B cell (primary cell): Measurements from ENCODE around the gene CCDC68. TPM values are rescaled to one million over a fixed set of nuclear protein-coding genes. Genes with fewer than 3 reads are reported as not detected.

Source experiments
- ATAC-seq: fragments of 200-7000 bp; cut with Tn5 transposase; one replicate; pipeline ENCODE4 v1.10.0; 2021; ENCODE audit warnings: low read depth, mild to moderate bottlenecking, moderate number of reproducible peaks, moderate library complexity
- CTCF ChIA-PET: fragments of 350-600 bp; sonication (Branson Sonifier 250); formaldehyde crosslinking; loops from one replicate; lab custom pipeline; 2021; ENCODE audit warnings: antibody characterized with exemption, inconsistent platforms; lab: Charles Lee
- POLR2A ChIA-PET: fragments of 350-600 bp; sonication (Branson Sonifier 250); formaldehyde crosslinking; loops from one replicate; lab custom pipeline; 2021; ENCODE audit warnings: antibody characterized with exemption; lab: Charles Lee
- DNase-seq: peaks from one replicate; pipeline ENCODE4 v3.0.0; 2013
- H2AFZ ChIP-seq: 2 replicates; pipeline ENCODE4 v1.6.1; 2012; ENCODE audit warnings: mild to moderate bottlenecking, low read depth, low read length; ENCODE audit not compliant: insufficient read depth, poor library complexity, severe bottlenecking
- H3K27ac ChIP-seq, 2 donors: 1 replicate in 1 of 2; 2 replicates in 1 of 2; pipeline ENCODE4 v1.5.1; 2012 to 2013; ENCODE audit warnings: low read length in 2 of 2, mild to moderate bottlenecking in 2 of 2, moderate library complexity in 1 of 2
- H3K27me3 ChIP-seq, 4 experiments: fragments of 200-600 bp in 1 of 4; sonication (generic) in 1 of 4; replicated peaks in 1 of 4; 1 replicate in 2 of 4; 2 replicates in 2 of 4; pipeline versions ENCODE4 v1.6.1 to v1.7.0; 2013 to 2016; ENCODE audit warnings: low read length in 3 of 4, mild to moderate bottlenecking in 2 of 4, mixed read lengths in 1 of 4, moderate library complexity in 1 of 4; ENCODE audit not compliant: insufficient read depth in 4 of 4, control insufficient read depth in 3 of 4; ENCODE audit errors: control extremely low read depth in 1 of 4
- H3K36me3 ChIP-seq, 2 experiments: replicated peaks in 1 of 2; 1 replicate in 1 of 2; 2 replicates in 1 of 2; pipeline versions ENCODE4 v1.6.1 to v1.7.1; 2013; ENCODE audit warnings: low read length in 1 of 2; ENCODE audit not compliant: insufficient read depth in 2 of 2, control insufficient read depth in 1 of 2; ENCODE audit errors: control extremely low read depth in 1 of 2, extremely low read depth in 1 of 2
- H3K4me1 ChIP-seq, 2 donors: fragments of 200-600 bp in 1 of 2; sonication (generic) in 1 of 2; 1 replicate in 1 of 2; 2 replicates in 1 of 2; pipeline versions ENCODE4 v1.5.1 to v1.6.1; 2013 to 2017; ENCODE audit warnings: low read length in 2 of 2; ENCODE audit not compliant: control insufficient read depth in 2 of 2, insufficient read depth in 2 of 2
- H3K4me2 ChIP-seq: replicated peaks from 2 replicates; pipeline ENCODE3; 2012; ENCODE audit warnings: mild to moderate bottlenecking, low read depth, low read length; ENCODE audit not compliant: poor library complexity, severe bottlenecking
- H3K4me3 ChIP-seq, 5 experiments: fragments of 200-600 bp in 1 of 5; sonication (generic) in 1 of 5; 1 replicate in 3 of 5; 2 replicates in 2 of 5; pipeline versions ENCODE4 v1.5.1 to v1.7.0; 2011 to 2016; ENCODE audit warnings: low read length in 4 of 5, mild to moderate bottlenecking in 4 of 5, low read depth in 2 of 5, control low read depth in 1 of 5, moderate library complexity in 1 of 5; ENCODE audit not compliant: insufficient read depth in 1 of 5; ENCODE audit errors: control extremely low read depth in 1 of 5, extremely low read depth in 1 of 5
- H3K79me2 ChIP-seq: fragments of 200-600 bp; sonication (generic); one replicate; pipeline ENCODE4 v1.6.0; 2016; ENCODE audit warnings: low read length; ENCODE audit not compliant: control insufficient read depth, insufficient read depth
- H3K9ac ChIP-seq: fragments of 200-600 bp; sonication (generic); 2 replicates; pipeline ENCODE4 v1.6.1; 2017; ENCODE audit warnings: mild to moderate bottlenecking, low read length, moderate library complexity
- H3K9me3 ChIP-seq, 3 donors: one replicate each; pipeline versions ENCODE4 v1.6.1 to v1.7.1; 2013; ENCODE audit warnings: low read length in 2 of 3; ENCODE audit not compliant: control insufficient read depth in 2 of 3, insufficient read depth in 1 of 3; ENCODE audit errors: control extremely low read depth in 1 of 3
- H4K20me1 ChIP-seq: 2 replicates; pipeline ENCODE4 v1.6.0; 2012; ENCODE audit warnings: mild to moderate bottlenecking, low read length; ENCODE audit not compliant: insufficient read depth, control insufficient read depth, poor library complexity, severe bottlenecking
- H3K27ac Mint-ChIP-seq: one replicate; pipeline ENCODE4 v1.8.0; 2021; ENCODE audit warnings: mixed read lengths
- H3K27me3 Mint-ChIP-seq: one replicate; pipeline ENCODE4 v1.8.0; 2021; ENCODE audit warnings: mixed read lengths
- H3K4me1 Mint-ChIP-seq: one replicate; pipeline ENCODE4 v1.8.0; 2021; ENCODE audit warnings: mixed read lengths
- H3K4me3 Mint-ChIP-seq: one replicate; pipeline ENCODE4 v1.8.0; 2021; ENCODE audit warnings: mixed read lengths
- H3K9me3 Mint-ChIP-seq: one replicate; pipeline ENCODE4 v1.8.0; 2022; ENCODE audit warnings: mixed read lengths; ENCODE audit not compliant: insufficient read depth
- EZH2 ChIP-seq: IDR thresholded peaks from 2 replicates; pipeline ENCODE4 v1.6.1; 2012; ENCODE audit warnings: borderline replicate concordance, low read depth, mild to moderate bottlenecking, moderate library complexity, low read length; ENCODE audit not compliant: insufficient read depth, poor library complexity, severe bottlenecking
- WGBS: methylation state at CpG from one replicate; pipeline ENCODE4 v1.1.5; 2013; ENCODE audit warnings: missing lambda C conversion rate; ENCODE audit not compliant: insufficient coverage; 5-methylcytosine and 5-hydroxymethylcytosine counted together
- intact Hi-C: fragments of 100-400 bp; cut with micrococcal nuclease; formaldehyde crosslinking; loops from one replicate; pipeline ENCODE4 v1.10.0; 2022
- polyA minus RNA-seq: library from RNA; depleted of rRNA, polyadenylated mRNA; stranded (reverse); fragments of >200 nt; gene quantifications from 2 replicates; pipeline ENCODE4 v1.2.3, GENCODE V29; 2012
- polyA plus RNA-seq: library from polyadenylated mRNA; depleted of rRNA; stranded (reverse); fragments of >200 nt; gene quantifications from 2 replicates; pipeline ENCODE4 v1.2.3, GENCODE V29; 2012
- total RNA-seq, 2 donors: library from RNA; stranded (reverse); fragments of 120-200 nt in 1 of 2; gene quantifications; 1 replicate in 1 of 2; 2 replicates in 1 of 2; pipeline versions ENCODE4 v1.2.3 to v1.2.4, GENCODE V29; 2013 to 2022
- TF ChIP-seq, protein P1 (sequence below): fragments of 200-600 bp; IDR thresholded peaks from one replicate; pipeline ENCODE4 v1.8.0; 2022; ENCODE audit warnings: antibody characterized with exemption, mild to moderate bottlenecking

Gene CCDC68, protein sequence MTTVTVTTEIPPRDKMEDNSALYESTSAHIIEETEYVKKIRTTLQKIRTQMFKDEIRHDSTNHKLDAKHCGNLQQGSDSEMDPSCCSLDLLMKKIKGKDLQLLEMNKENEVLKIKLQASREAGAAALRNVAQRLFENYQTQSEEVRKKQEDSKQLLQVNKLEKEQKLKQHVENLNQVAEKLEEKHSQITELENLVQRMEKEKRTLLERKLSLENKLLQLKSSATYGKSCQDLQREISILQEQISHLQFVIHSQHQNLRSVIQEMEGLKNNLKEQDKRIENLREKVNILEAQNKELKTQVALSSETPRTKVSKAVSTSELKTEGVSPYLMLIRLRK
- 0.32 and 0.34 TPM in 2 replicates for total RNA-seq
- 0.26 TPM for total RNA-seq (2013)
- 0.01 and 0.16 TPM in 2 replicates for polyA plus RNA-seq
- polyA minus RNA-seq, result not detected in 2 replicates

DNA sequence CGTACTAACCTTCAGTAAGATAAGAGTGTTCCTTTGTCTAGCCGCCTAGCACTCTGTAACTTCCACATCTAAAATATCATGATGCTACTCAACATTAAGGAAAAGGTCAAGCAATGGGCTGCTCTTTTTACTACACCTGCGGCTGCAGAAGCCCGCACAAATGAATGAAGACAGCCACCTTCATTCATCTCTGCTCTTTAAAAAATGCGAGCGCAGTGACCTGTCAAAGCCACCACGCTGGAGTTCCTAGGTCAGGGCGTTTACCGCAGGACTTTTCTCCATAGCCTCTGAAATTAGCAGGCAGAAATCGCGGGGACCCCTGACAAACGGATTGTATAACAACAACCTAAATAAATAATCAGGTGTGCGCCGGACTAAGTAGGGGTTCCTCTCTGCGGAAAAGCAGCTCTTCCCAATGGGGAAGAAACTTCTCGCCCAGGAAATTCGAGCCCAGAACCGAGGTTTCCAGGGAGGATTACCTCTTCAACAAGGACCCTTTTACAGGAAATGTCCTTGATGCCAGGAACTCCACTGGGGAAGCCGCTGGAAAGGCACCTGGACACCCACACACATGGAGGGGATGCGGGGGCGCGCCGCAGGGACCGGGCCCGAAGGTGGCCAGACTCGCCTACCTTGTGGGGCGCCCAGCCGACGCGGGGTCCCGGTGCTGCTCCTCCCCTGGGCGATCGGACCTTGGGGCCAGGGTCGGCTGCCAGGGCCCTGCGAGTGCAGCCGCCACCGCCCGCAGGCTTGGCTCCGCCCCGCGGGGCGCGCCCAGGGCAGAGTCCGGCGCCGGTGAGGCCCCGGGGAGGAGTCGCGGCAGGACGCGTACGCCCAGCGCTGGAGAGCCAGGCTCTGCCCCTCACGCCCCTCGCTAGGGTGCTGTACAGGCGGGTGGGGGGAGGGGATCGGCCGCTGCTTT is at the start of gene CCDC68:
TSS of gene CCDC68 (minus strand) at position 758 of the 922 bp plus-strand sequence. CDS start 16,670 bp downstream, outside the sequence.
- Mint-ChIP-seq H3K4me1 (peaks cover 10% of the 10 kb centered on the region), H3K9me3 (no peaks in the 10 kb centered on the region), H3K27me3 (peaks cover 44% of the 10 kb centered on the region), H3K27ac (no peak within 1 kb of the TSS), H3K4me3 (peak within 1 kb of the TSS; percentile 53)
- no peak for ATAC-seq
- Histone ChIP-seq H3K27ac (no peak within 1 kb of the TSS), H4K20me1 (no peaks in the 10 kb centered on the region), H3K9me3 (peaks cover 0 to 4% (median 0%) of the 10 kb centered on the region in 3 donors), H3K79me2 (no peaks in the 10 kb centered on the region), H3K4me2 (peak within 1 kb of the TSS; percentile 33), H3K9ac (no peak within 1 kb of the TSS), H2AFZ (peak within 1 kb of the TSS; percentile 35), H3K4me3 (no peak within 1 kb of the TSS), H3K36me3 (no peaks in the 10 kb centered on the region), H3K4me1 (peaks cover 2 to 3% of the 10 kb centered on the region in 2 donors), H3K27me3 (peaks cover 0 to 19% (median 9%) of the 10 kb centered on the region in 4 experiments)
- intact Hi-C loops, result no loop called here
- ChIA-PET POLR2A (no interaction called here), CTCF (no interaction called here)
- TF ChIP-seq, protein P1, sequence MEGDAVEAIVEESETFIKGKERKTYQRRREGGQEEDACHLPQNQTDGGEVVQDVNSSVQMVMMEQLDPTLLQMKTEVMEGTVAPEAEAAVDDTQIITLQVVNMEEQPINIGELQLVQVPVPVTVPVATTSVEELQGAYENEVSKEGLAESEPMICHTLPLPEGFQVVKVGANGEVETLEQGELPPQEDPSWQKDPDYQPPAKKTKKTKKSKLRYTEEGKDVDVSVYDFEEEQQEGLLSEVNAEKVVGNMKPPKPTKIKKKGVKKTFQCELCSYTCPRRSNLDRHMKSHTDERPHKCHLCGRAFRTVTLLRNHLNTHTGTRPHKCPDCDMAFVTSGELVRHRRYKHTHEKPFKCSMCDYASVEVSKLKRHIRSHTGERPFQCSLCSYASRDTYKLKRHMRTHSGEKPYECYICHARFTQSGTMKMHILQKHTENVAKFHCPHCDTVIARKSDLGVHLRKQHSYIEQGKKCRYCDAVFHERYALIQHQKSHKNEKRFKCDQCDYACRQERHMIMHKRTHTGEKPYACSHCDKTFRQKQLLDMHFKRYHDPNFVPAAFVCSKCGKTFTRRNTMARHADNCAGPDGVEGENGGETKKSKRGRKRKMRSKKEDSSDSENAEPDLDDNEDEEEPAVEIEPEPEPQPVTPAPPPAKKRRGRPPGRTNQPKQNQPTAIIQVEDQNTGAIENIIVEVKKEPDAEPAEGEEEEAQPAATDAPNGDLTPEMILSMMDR, result no peak
- TF ChIP-seq EZH2, result no peak
- DNase-seq, result no peak
- 13% methylated on average over 52 of the region's 58 CpGs for WGBS
